NCI-H748 (cell line): ENCODE results near the gene IGF1R.

Source experiments
- DNase-seq: peaks from one replicate; lab custom pipeline; 2025; ENCODE audit not compliant: unreplicated experiment; lab: John Stamatoyannopoulos, UW

The IGF1R gene

DNA sequence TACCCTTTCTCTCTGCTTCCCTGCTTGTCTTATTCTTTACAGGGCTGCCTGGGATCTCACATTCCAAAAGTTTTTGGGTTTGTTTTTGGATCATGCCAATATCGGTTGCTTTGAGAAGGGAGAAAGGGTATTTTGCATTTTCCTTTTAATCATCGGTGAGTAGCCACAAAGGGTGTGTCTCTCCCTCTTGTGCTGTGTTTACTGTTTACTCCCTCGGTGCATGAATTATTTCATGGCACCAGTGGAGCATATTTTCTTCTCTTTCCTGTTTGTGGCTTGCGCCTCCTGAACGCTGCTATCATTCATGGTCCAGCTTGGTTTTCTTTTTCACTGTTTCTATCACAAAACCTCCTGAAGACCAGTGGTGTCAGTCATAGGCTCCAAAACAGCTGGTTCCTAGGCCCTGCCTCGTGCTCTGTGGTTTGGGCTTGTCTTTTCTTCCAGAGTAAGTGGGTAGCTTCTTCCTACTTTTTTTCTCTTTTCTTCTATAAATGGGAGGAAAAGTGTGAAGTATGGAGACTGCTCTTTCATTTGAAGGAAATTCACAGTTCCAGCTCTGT lies 54.9 kb downstream of the IGF1R start:
- no peak for DNase-seq

DNA sequence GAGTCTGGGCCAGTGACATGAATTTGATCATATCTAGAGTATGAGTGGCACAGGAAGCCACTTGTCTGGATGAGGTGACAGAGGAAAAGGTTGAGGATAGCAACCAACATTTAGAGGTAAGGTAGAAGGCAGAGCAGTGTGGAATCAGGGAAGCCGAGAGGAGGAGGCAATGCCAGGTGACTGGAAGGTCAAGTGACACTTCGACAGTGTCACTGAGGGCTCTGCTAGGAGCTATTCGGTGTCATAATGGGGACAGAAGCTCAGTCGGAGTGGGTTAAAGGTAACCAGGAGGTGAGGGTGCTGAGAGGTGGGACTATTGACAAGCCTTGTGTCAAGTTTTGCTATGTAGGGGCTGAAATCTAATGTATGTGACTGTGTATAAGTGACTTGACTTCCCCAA lies 56.7 kb downstream of the IGF1R start:
- no peak for DNase-seq

- no peak for DNase-seq
Measured at GRCh38 chr15:98706387-98706786, 58.0 kb downstream of the IGF1R start.

GRCh38 chr15:98706986-98707385 lies 58.6 kb downstream of the IGF1R start:
- DNase-seq, result no peak

GRCh38 chr15:98708037-98708590 lies 59.8 kb downstream of the IGF1R start:
- no peak for DNase-seq

- no peak for DNase-seq
Measured at GRCh38 chr15:98711810-98712209, 63.5 kb downstream of the IGF1R start.

GRCh38 chr15:98712845-98713584 lies 64.7 kb downstream of the IGF1R start:
- no peak for DNase-seq

DNA sequence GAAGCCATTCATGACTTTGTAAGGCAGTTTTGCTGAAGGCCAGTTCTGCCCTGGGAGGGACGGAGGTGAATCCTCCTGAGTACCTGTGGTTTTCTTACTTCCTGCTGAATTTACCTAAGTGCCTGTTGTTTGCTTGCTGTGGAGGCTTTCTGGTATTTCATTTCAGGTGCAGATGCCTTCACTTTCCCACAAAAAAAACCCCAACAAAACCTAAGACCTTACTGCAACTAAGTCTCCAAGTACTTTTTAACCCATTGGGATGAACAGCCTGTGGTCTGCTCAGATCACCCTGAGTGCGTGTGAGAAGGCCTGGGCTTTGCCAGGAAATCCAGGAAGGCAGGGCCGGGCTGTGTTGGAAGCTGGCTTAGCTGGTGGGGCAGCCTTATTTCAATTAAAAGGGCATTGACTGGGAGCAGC lies 65.3 kb downstream of the IGF1R start:
- no peak for DNase-seq

DNA sequence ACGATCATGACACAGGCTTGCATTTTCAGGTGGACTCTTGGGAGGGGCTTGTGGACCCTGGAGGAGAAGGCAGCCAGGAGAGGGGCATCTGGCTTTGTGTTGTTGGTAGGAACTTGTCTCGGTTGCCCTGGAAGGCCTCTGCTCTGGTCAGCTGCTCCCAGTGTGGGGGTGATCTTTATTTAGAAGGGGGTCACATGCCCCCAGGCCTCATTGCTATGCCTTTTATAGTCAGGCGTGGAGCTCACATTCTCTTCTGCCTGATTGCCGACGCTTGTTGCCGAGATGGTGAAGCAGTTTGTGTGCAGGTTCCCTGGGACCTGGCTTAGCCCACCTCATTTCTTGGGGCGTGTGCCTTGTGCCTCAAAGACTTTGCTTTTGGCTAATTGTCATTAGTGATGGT lies 66.6 kb downstream of the IGF1R start:
- DNase-seq, result no peak

DNA sequence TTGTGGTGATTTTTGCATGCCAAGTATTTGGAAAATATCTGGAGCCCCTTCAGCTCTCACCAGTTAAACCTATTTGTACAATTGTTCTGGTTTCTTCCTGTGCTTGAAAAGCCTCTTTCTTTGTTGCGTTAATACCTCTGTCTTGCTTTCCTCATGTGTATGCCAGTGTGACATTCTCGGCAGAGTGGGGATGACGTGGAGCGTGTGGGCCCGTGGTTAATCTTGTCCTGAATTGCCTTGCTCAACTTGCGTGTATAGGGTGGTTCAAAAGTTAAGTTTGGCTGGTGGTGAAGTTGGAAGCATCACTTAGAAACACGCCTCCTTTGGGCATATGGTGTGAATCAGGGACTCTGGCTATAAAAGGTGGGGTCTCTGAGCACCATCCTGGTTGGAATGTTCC lies 67.1 kb downstream of the IGF1R start:
- DNase-seq, result no peak

- no peak for DNase-seq
Measured at GRCh38 chr15:98715890-98716443, 67.6 kb downstream of the IGF1R start.

DNA sequence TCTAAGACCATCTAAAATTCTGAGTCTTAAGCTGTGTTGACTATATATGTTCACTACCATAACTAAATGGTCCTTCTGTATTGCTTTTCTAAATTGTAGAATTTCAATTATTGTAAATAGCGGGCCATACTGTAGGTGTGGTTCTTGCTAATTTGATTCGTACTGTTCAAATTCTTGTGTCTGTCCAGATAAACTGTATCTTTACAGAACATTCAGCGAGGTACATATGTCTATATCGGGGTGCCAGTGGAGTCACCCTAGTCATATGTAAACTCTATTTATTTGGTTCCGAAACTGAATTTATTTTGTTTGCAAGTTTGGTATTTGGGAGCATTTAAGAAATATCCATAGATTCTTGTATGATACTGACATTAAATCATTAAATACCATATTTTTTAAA lies 69.0 kb downstream of the IGF1R start:
- no peak for DNase-seq

GRCh38 chr15:98717942-98718341 lies 69.6 kb downstream of the IGF1R start:
- no peak for DNase-seq

DNA sequence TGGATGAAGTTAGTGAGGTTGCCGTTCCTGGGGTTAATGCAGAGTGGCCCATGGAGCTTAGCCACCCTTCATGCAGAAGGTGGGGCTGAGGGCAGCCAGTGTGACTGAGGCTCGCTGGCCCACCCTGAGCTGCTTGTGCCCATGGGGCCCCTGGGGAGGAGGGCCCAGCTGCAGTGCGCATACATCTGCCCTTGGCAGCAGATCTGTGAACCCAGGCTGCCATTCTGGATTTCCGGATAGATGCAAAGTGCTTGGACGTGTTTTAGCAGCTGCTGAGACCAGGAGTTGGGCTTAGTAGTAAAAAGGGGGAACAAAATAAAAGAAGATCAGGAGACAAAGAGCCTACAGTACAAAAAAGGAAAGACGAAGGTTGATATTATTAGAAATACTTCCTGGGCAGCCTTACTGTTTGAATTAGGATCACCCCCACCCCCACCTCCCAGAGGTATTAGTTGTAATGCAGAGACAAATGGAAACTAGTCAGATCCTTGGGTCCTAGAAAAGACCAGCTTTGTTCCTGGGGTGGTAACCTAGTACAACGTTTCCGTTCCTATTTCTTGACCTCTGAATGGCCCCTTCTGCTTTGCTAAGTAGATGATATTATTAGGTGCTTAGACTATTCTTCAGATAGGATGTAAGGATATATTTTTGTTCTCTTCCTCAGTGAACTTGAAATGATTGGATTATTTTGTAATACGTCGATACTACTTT lies 70.2 kb downstream of the IGF1R start:
- no peak for DNase-seq

- no peak for DNase-seq
Measured at GRCh38 chr15:98719137-98719740, 70.9 kb downstream of the IGF1R start.

- DNase-seq, result no peak
Measured at GRCh38 chr15:98720031-98720430, 71.7 kb downstream of the IGF1R start.

- no peak for DNase-seq
Measured at GRCh38 chr15:98720577-98721565, 72.5 kb downstream of the IGF1R start.

- no peak for DNase-seq
Measured at GRCh38 chr15:98722209-98722608, 73.9 kb downstream of the IGF1R start.

- no peak for DNase-seq
Measured at GRCh38 chr15:98722645-98723044, 74.3 kb downstream of the IGF1R start.

- DNase-seq, result no peak
Measured at GRCh38 chr15:98723195-98723594, 74.9 kb downstream of the IGF1R start.
